H9 (cell line): Measurements from ENCODE around the gene OR51B6. TPM values are rescaled to one million over a fixed set of nuclear protein-coding genes. Genes with fewer than 3 reads are reported as not detected.

Experiments used
- DNase-seq: peaks from one replicate; pipeline ENCODE4 v3.0.0-alpha.2; 2017
- H2AFZ ChIP-seq: one replicate; pipeline ENCODE4 v1.6.1; 2013; ENCODE audit warnings: mild to moderate bottlenecking, low read length, control low read depth, moderate library complexity
- H2AK5ac ChIP-seq: 2 replicates; pipeline ENCODE4 v1.6.1; 2013; ENCODE audit warnings: low read length, control low read depth, mixed read lengths; ENCODE audit not compliant: insufficient read length
- H2BK120ac ChIP-seq: one replicate; pipeline ENCODE4 v1.6.1; 2013; ENCODE audit warnings: low read depth, mild to moderate bottlenecking, low read length, control low read depth, inconsistent platforms; ENCODE audit not compliant: poor library complexity, severe bottlenecking
- H2BK12ac ChIP-seq: 2 replicates; pipeline ENCODE4 v1.6.1; 2013; ENCODE audit warnings: low read length, control low read depth, mixed read lengths, low read depth; ENCODE audit not compliant: insufficient read length
- H2BK15ac ChIP-seq: 2 replicates; pipeline ENCODE4 v1.6.1; 2013; ENCODE audit warnings: low read depth, low read length, control low read depth
- H2BK20ac ChIP-seq: one replicate; pipeline ENCODE4 v1.6.1; 2013; ENCODE audit warnings: low read depth, mild to moderate bottlenecking, low read length, control low read depth, inconsistent platforms; ENCODE audit not compliant: poor library complexity, severe bottlenecking
- H2BK5ac ChIP-seq: 2 replicates; pipeline ENCODE4 v1.6.1; 2013; ENCODE audit warnings: low read length, control low read depth, mixed read lengths; ENCODE audit not compliant: insufficient read length
- H3K14ac ChIP-seq: 2 replicates; pipeline ENCODE4 v1.6.1; 2013; ENCODE audit warnings: low read length, control low read depth; ENCODE audit not compliant: insufficient read depth
- H3K18ac ChIP-seq: 2 replicates; pipeline ENCODE4 v1.6.1; 2013; ENCODE audit warnings: low read depth, mild to moderate bottlenecking, mixed read lengths, low read length, control low read depth; ENCODE audit not compliant: insufficient read length
- H3K23ac ChIP-seq: 2 replicates; pipeline ENCODE4 v1.6.1; 2013; ENCODE audit warnings: low read length, control low read depth, mixed read lengths, low read depth; ENCODE audit not compliant: insufficient read length
- H3K23me2 ChIP-seq: 2 replicates; pipeline ENCODE4 v1.6.1; 2013; ENCODE audit warnings: low read depth, mild to moderate bottlenecking, mixed read lengths, low read length, control low read depth; ENCODE audit not compliant: insufficient read length, poor library complexity, severe bottlenecking
- H3K27ac ChIP-seq: 2 replicates; pipeline ENCODE4 v1.5.1; 2013; ENCODE audit warnings: low read length, control low read depth, mixed read lengths, low read depth; ENCODE audit not compliant: insufficient read length
- H3K27me3 ChIP-seq: 2 replicates; pipeline ENCODE4 v1.6.1; 2013; ENCODE audit warnings: low read length, control low read depth, inconsistent platforms; ENCODE audit not compliant: insufficient read depth
- H3K4ac ChIP-seq: 2 replicates; pipeline ENCODE4 v1.6.1; 2013; ENCODE audit warnings: low read depth, mild to moderate bottlenecking, control low read depth, inconsistent platforms, low read length, moderate library complexity
- H3K4me1 ChIP-seq: 2 replicates; pipeline ENCODE4 v1.6.1; 2013; ENCODE audit warnings: low read length, control low read depth, inconsistent platforms; ENCODE audit not compliant: insufficient read depth
- H3K4me2 ChIP-seq: 2 replicates; pipeline ENCODE4 v1.6.1; 2013; ENCODE audit warnings: low read length, control low read depth, mixed read lengths; ENCODE audit not compliant: insufficient read length, insufficient read depth
- H3K56ac ChIP-seq: 2 replicates; pipeline ENCODE4 v1.6.1; 2013; ENCODE audit warnings: low read depth, mild to moderate bottlenecking, mixed read lengths, low read length, control low read depth; ENCODE audit not compliant: insufficient read length
- H3K79me1 ChIP-seq: 2 replicates; pipeline ENCODE4 v1.6.1; 2013; ENCODE audit warnings: low read depth, mild to moderate bottlenecking, moderate library complexity, low read length, control low read depth, inconsistent platforms; ENCODE audit not compliant: insufficient read depth, poor library complexity, severe bottlenecking
- H3K79me2 ChIP-seq: 2 replicates; pipeline ENCODE4 v1.6.1; 2013; ENCODE audit warnings: low read length, control low read depth, inconsistent platforms; ENCODE audit not compliant: insufficient read depth
- H3K9ac ChIP-seq: 2 replicates; pipeline ENCODE4 v1.6.1; 2013; ENCODE audit warnings: low read length, control low read depth, mixed read lengths; ENCODE audit not compliant: insufficient read length; ENCODE audit errors: extremely low read depth
- H3K9me3 ChIP-seq: one replicate; pipeline ENCODE4 v1.6.1; 2013; ENCODE audit warnings: low read depth, low read length, inconsistent platforms; ENCODE audit not compliant: control insufficient read depth
- H3T11ph ChIP-seq: one replicate; pipeline ENCODE4 v1.6.1; 2013; ENCODE audit warnings: mild to moderate bottlenecking, low read length, control low read depth, inconsistent platforms
- H4K20me1 ChIP-seq: one replicate; pipeline ENCODE4 v1.6.1; 2013; ENCODE audit not compliant: control insufficient read depth, insufficient read length, insufficient read depth
- H4K5ac ChIP-seq: 2 replicates; pipeline ENCODE4 v1.6.1; 2013; ENCODE audit warnings: low read depth, mild to moderate bottlenecking, mixed read lengths, low read length, control low read depth; ENCODE audit not compliant: insufficient read length
- H4K8ac ChIP-seq: replicated peaks from 2 replicates; pipeline ENCODE4 v1.6.1; 2013; ENCODE audit warnings: low read length, control low read depth, mixed read lengths, low read depth; ENCODE audit not compliant: insufficient read length
- H4K91ac ChIP-seq: 2 replicates; pipeline ENCODE4 v1.6.1; 2013; ENCODE audit warnings: low read depth, mild to moderate bottlenecking, moderate library complexity, mixed read lengths, low read length, control low read depth; ENCODE audit not compliant: insufficient read length
- H3K27ac Mint-ChIP-seq, 3 experiments: 2 replicates in 2 of 3; 3 replicates in 1 of 3; pipeline ENCODE4 v1.8.0; 2020 to 2021; ENCODE audit warnings: mixed read lengths in 3 of 3, mild to moderate bottlenecking in 1 of 3, moderate library complexity in 1 of 3
- H3K27me3 Mint-ChIP-seq: 2 replicates; pipeline ENCODE4 v1.8.0; 2021; ENCODE audit warnings: low read depth, mild to moderate bottlenecking, moderate library complexity, mixed read lengths
- H3K36me3 Mint-ChIP-seq, 3 experiments: 2 replicates in 2 of 3; 3 replicates in 1 of 3; pipeline ENCODE4 v1.8.0; 2020 to 2021; ENCODE audit warnings: low read depth in 3 of 3, mixed read lengths in 3 of 3; ENCODE audit not compliant: insufficient read depth in 1 of 3
- H3K4me1 Mint-ChIP-seq, 2 experiments: 2 replicates each; pipeline ENCODE4 v1.8.0; 2020; ENCODE audit warnings: mixed read lengths in 2 of 2
- H3K4me3 Mint-ChIP-seq, 2 experiments: 2 replicates in 1 of 2; 3 replicates in 1 of 2; pipeline ENCODE4 v1.8.0; 2020 to 2021; ENCODE audit warnings: mild to moderate bottlenecking in 2 of 2, mixed read lengths in 2 of 2, moderate library complexity in 1 of 2
- H3K9me3 Mint-ChIP-seq, 2 experiments: 2 replicates in 1 of 2; 3 replicates in 1 of 2; pipeline ENCODE4 v1.8.0; 2020; ENCODE audit warnings: mild to moderate bottlenecking in 2 of 2, mixed read lengths in 2 of 2, moderate library complexity in 1 of 2
- CTCF ChIP-seq: fragments of 200-600 bp; sonication (generic); conservative IDR thresholded peaks from 3 replicates; pipeline ENCODE4 v1.8.0; 2021; ENCODE audit warnings: antibody characterized with exemption, mild to moderate bottlenecking
- WGBS: extraction: QIAGEN DNeasy Blood & Tissue Kit; methylation state at CpG from one replicate; pipeline ENCODE4 v1.1.7; 2013; ENCODE audit warnings: missing lambda C conversion rate, low lambda C conversion rate, mixed read lengths; ENCODE audit not compliant: insufficient read length; ENCODE audit errors: extremely low coverage; 5-methylcytosine and 5-hydroxymethylcytosine counted together
- total RNA-seq: library from RNA; stranded (reverse); gene quantifications from 2 replicates; pipeline ENCODE4 v1.2.1, GENCODE V29; 2021

The OR51B6 gene
- total RNA-seq, 1 experiment from 2014 or later = not detected

- Histone ChIP-seq H2BK20ac (no peak overlapping the region), H3K14ac (no peak overlapping the region), H3K23ac (no peak overlapping the region), H3K4me2 (no peak overlapping the region), H4K5ac (no peak overlapping the region), H2AFZ (no peak overlapping the region), H3K23me2 (no peaks in the 10 kb centered on the region), H3K9me3 (no peaks in the 10 kb centered on the region), H3K27ac (no peak overlapping the region), H3K27me3 (no peaks in the 10 kb centered on the region), H4K91ac (no peak overlapping the region), H4K8ac (no peak overlapping the region), H2BK5ac (no peak overlapping the region), H2BK12ac (no peak overlapping the region), H2BK15ac (no peak overlapping the region), H3K4me1 (no peaks in the 10 kb centered on the region), H4K20me1 (no peaks in the 10 kb centered on the region), H3K79me2 (no peaks in the 10 kb centered on the region), H2BK120ac (no peak overlapping the region), H2AK5ac (no peak overlapping the region), H3K9ac (no peak overlapping the region), H3K79me1 (no peaks in the 10 kb centered on the region), H3K4ac (no peak overlapping the region), H3K56ac (no peak overlapping the region), H3T11ph (no peak overlapping the region), H3K18ac (no peak overlapping the region)
- no peak overlapping the region for H3K4me3 Mint-ChIP-seq
- TF ChIP-seq CTCF = no peak
- H3K27ac Mint-ChIP-seq = no peak overlapping the region
- H3K36me3 Mint-ChIP-seq = no peaks in the 10 kb centered on the region
- H3K27me3 Mint-ChIP-seq = no peaks in the 10 kb centered on the region
- DNase-seq = no peak
- no peaks in the 10 kb centered on the region for H3K4me1 Mint-ChIP-seq
- no CpG with 5 or more reads among the region's 1 CpG for WGBS
- no peaks in the 10 kb centered on the region for H3K9me3 Mint-ChIP-seq
These were observed 47.3 kb upstream of the OR51B6 start for GRCh38 chr11:5304046-5304445.
